ENCODE data around the gene IL34. TPM values are rescaled to one million over a fixed set of nuclear protein-coding genes. Genes with fewer than 3 reads are reported as not detected.
A peak's percentile ranks its signal among the peaks of the same experiment; 100 is the strongest.

Gene IL34
- total and polyA plus RNA-seq, 2 of the 13 experiments (the other 11 are each of a cell fraction or from before 2014, with no cell fraction given): 1.2 to 1.3 TPM

- TF ChIP-seq ZNF609 (CRISPR knock-in tag; IDR thresholded peaks at IDR 0.05; ENCODE audit: borderline replicate concordance) (peak; percentile 41; the same call in 1 of the 2 replicates), STAG1 (CRISPR knock-in tag; IDR thresholded peaks at IDR 0.05) (no peak), SRSF1 (optimal IDR thresholded peaks at IDR 0.05; ENCODE audit: low read depth, low read length) (peak; percentile 78), ZNF251 (CRISPR knock-in tag; IDR thresholded peaks at IDR 0.05) (no peak), PTBP1 (IDR thresholded peaks at IDR 0.05; ENCODE audit: low read depth, low read length, poor library complexity, severe bottlenecking) (peak; percentile 44), MXD1 (CRISPR knock-in tag; IDR thresholded peaks at IDR 0.05) (peak; percentile 30; the same call in 1 of the 2 replicates), ARID3A (IDR thresholded peaks at IDR 0.05; ENCODE audit: low read depth, low read length) (no peak), ZNF337 (CRISPR knock-in tag; IDR thresholded peaks at IDR 0.05; ENCODE audit: borderline replicate concordance, low read depth) (no peak), ZNF160 (CRISPR knock-in tag; IDR thresholded peaks at IDR 0.05) (peak; percentile 61; the same call in 1 of the 2 replicates), RARA (CRISPR knock-in tag; IDR thresholded peaks at IDR 0.05) (peak; percentile 65), MEIS2 (CRISPR knock-in tag; IDR thresholded peaks at IDR 0.05) (peak; percentile 73; the same call in 1 of the 2 replicates), ZMYM2 (CRISPR knock-in tag; IDR thresholded peaks at IDR 0.05) (peak; percentile 78), RFXANK (CRISPR knock-in tag; IDR thresholded peaks at IDR 0.05) (no peak), KLF12 (CRISPR knock-in tag; IDR thresholded peaks at IDR 0.05; ENCODE audit: borderline replicate concordance) (peak; percentile 82), NONO (IDR thresholded peaks at IDR 0.05) (no peak), NONO (CRISPR knock-in tag; conservative IDR thresholded peaks at IDR 0.05) (peak; percentile 17; the same call in 1 of the 2 replicates), NAIF1 (CRISPR knock-in tag; IDR thresholded peaks at IDR 0.05; ENCODE audit: borderline replicate concordance) (no peak), ZNF143 (CRISPR knock-in tag; IDR thresholded peaks at IDR 0.05) (peak; percentile 17; the same call in 1 of the 2 replicates), TBX2 (CRISPR knock-in tag; IDR thresholded peaks at IDR 0.05; ENCODE audit: borderline replicate concordance) (peak; percentile 79), REPIN1 (CRISPR knock-in tag; IDR thresholded peaks at IDR 0.05; ENCODE audit: borderline replicate concordance, low read depth) (0 out of 2 replicates have a peak, but pooled peaks have one; percentile 12), CCAR2 (optimal IDR thresholded peaks at IDR 0.05; ENCODE audit: low read depth, low read length) (peak; percentile 50), KDM5B (CRISPR knock-in tag; IDR thresholded peaks at IDR 0.05; ENCODE audit: borderline replicate concordance) (peak; percentile 32; the same call in 1 of the 2 replicates), RNF2 (conservative IDR thresholded peaks at IDR 0.05; ENCODE audit: low read depth) (no peak), MIER2 (CRISPR knock-in tag; IDR thresholded peaks at IDR 0.05) (no peak)
Observed at GRCh38 chr16:70683146-70683944, 37.0 kb downstream of the IL34 start (continued).
